Epithelial cell of proximal tubule (primary cell): ENCODE measurements around the gene KIAA1614. TPM values are rescaled to one million over a fixed set of nuclear protein-coding genes. Genes with fewer than 3 reads are reported as not detected.
"Not testable (repeated sequence)": the region's sequence is repeated elsewhere in the genome, so short reads cannot be mapped to it uniquely, and the experiment has no call there.

Experiments
- DNase-seq: peaks from one replicate; pipeline ENCODE4 v3.0.0-alpha.2; 2011; ENCODE audit warnings: low read depth
- H3K4me3 ChIP-seq: 2 replicates; pipeline ENCODE4 v1.5.1; 2011; ENCODE audit warnings: low read depth, mild to moderate bottlenecking, low read length
- total RNA-seq: library from RNA; depleted of rRNA; stranded (reverse); fragments of >200 nt; gene quantifications from 2 replicates; pipeline ENCODE4 v1.2.3, GENCODE V29; 2015
- TF ChIP-seq, protein P1 (sequence below): conservative IDR thresholded peaks from 2 replicates; pipeline ENCODE4 v1.5.1; 2012; ENCODE audit warnings: low read depth, mild to moderate bottlenecking, low read length

KIAA1614 gene
- total RNA-seq, 1 donor from 2014 or later = 5.1 TPM

GRCh38 chr1:180962178-180962577 lies 49.5 kb downstream of the KIAA1614 start:
- DNase-seq = no peak
- H3K4me3 ChIP-seq = no peak overlapping the region
- TF ChIP-seq, protein P1, sequence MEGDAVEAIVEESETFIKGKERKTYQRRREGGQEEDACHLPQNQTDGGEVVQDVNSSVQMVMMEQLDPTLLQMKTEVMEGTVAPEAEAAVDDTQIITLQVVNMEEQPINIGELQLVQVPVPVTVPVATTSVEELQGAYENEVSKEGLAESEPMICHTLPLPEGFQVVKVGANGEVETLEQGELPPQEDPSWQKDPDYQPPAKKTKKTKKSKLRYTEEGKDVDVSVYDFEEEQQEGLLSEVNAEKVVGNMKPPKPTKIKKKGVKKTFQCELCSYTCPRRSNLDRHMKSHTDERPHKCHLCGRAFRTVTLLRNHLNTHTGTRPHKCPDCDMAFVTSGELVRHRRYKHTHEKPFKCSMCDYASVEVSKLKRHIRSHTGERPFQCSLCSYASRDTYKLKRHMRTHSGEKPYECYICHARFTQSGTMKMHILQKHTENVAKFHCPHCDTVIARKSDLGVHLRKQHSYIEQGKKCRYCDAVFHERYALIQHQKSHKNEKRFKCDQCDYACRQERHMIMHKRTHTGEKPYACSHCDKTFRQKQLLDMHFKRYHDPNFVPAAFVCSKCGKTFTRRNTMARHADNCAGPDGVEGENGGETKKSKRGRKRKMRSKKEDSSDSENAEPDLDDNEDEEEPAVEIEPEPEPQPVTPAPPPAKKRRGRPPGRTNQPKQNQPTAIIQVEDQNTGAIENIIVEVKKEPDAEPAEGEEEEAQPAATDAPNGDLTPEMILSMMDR = no peak

GRCh38 chr1:180964056-180964455 lies 51.4 kb downstream of the KIAA1614 start:
- DNase-seq = no peak
- TF ChIP-seq, protein P1 = no peak
- no peak overlapping the region for H3K4me3 ChIP-seq

GRCh38 chr1:180964595-180964994 lies 51.9 kb downstream of the KIAA1614 start:
- DNase-seq = no peak
- TF ChIP-seq, protein P1 = no peak
- H3K4me3 ChIP-seq = no peak overlapping the region

DNA sequence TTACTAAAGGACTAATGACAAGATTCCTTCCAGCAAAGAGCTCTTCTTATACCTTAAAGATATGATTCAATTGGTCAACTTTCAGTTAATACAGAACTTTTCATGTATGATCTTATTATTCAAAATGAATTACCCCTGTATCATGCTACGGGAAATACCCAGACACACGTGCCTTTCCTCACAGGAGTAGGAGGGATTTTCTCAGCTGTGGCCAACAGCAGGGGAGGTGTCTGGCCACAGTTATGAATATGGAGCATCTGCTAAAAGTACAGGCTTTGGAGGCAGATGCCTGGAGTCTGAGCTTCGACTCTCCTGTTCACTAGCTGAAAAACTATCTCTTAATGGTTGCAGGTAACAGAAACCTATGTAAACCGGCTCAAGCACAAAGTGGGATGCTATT lies 53.6 kb downstream of the KIAA1614 start:
- TF ChIP-seq, protein P1 = no peak
- no peak for DNase-seq
- H3K4me3 ChIP-seq = no peak overlapping the region

GRCh38 chr1:180966744-180967536 lies 54.2 kb downstream of the KIAA1614 start:
- no peak for DNase-seq
- TF ChIP-seq, protein P1 = no peak
- H3K4me3 ChIP-seq = no peak overlapping the region

GRCh38 chr1:180967558-180967957 lies 54.9 kb downstream of the KIAA1614 start:
- TF ChIP-seq, protein P1 = no peak
- no peak for DNase-seq
- H3K4me3 ChIP-seq = no peak overlapping the region

DNA sequence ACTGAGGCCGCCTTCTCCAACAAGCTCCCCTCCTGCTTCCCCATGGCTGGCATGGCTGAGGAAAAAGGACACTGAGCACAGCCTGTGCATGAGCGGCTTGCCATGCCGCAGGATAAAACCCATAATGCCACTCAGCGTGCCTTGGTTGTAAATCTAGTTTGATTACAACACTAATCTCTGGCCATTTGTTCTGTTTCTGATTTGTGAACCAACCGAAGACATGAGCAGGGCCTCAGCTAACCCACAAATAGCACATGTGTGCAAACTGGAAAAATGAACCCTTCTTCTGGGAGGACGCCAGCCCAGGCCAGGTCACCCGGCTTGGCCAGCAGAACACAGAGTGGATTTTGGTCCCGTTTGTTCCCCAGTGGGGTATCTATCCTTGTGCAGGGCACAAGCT lies 56.1 kb downstream of the KIAA1614 start:
- H3K4me3 ChIP-seq, DNase-seq: not testable (repeated sequence)
